ENCODE data around the gene DNAI2.

DNAI2 gene

DNA sequence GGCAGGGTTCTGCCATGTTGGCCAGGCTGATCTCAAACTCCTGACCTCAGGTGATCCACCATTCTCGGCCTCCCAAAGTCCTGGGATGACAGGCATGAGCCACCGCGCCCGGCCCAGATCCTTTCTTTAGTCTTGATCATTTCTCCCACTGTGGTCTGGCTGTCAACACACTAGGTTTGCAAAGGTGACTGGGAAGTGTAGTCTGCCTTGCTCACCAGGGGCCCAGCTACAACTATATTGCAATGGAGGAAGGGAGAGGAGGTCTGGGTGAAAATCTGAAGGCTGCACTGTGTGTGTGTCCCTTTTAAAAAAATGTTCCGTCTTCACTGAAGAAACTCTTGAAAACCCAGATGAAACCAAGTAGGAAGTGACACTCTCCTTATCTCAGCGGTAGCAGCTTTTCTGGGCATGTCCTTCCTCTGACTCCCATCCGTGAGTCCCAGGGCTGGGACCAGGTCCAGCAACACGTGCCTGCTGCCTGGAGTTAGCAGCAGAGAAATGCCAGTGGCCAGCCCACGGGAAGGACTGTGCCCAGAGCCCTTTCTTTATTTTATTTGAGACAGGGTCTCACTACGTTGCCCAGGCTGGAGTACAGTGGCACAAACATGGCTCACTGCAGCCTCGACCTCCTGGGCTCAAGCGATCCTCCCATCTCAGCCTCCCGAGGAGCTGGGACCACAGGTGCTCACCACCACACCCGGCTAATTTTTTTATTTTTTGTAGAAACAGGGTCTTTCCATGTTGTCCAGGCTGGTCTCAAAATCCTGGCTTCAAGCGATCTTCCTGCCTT lies 34.1 kb downstream of the DNAI2 start:
- no peak for DNase-seq

DNA sequence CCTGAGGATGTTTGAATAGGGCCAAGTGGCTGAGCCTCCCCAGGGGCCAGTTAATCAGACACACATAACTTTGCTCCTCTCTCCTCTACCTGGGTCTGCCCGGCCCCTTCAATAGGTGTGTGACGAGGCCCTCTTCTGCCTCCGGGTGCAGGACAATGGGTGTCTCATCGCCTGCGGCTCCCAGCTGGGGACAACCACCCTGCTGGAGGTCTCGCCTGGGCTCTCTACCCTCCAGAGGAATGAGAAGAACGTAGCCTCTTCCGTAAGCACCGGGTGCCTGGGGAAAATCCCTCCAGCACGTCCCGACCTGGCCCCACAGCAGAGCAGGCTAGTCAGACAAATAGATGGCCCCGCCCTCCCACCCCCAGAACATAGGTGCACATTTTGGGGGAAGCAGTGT lies 35.9 kb downstream of the DNAI2 start:
- DNase-seq = no peak

DNA sequence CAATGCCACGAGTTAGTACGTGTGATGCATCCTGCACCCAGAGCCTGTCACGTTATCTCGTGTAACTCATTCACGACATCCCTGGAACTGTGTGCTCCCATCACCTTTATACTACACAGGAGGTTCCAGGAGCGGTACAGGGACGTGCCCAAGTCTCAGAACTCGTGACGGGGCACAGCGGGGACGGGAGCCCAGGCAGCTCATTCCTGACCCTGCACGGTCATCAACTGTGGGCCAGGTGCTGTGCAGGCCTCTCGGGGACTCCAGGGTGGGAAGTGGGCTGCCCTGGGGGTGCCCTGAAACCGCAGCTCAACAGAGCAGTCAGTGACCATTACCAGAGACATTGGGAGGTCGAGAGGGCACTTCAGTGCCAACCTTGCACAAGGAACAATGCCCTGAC lies 40.8 kb downstream of the DNAI2 start:
- DNase-seq = no peak

DNA sequence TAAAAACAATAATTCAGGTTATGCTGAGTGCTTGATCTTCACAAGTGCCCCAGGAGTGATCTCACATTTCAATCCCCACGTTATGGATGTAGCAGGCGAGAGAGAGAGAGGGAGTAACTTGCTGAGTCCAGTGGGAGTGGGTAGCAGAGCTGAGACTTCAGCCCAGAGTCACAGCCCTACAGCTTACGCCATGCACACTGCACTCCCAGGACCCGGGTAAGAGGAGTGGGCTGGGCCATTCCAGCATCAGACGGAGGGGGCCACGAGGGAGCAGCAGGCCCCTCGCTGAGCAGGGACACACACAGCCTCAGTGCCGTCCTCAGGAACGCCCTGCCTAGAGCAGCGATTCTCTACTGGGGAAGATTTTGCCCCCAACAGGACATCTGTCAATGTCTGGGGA lies 42.2 kb downstream of the DNAI2 start:
- no peak for DNase-seq

DNA sequence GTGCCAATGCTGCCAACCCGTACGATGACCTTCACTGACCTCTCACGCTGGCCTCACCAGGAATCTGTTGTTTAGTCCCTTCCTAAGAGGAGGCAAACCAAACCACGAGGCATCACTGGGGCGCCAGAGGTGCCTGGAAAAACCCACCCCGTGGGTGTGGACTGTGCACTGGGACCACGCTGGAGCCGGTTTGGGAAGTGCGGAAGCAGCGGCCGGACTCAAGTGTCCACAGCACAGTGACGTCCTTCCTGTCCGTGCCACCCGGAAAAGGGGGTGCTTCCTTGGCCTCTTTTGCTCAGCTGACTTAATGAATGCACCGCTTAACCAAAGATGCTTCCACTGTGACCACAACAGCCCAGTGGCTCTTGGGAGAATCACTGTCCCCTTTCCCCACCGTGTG lies 43.0 kb downstream of the DNAI2 start:
- no peak for DNase-seq

DNA sequence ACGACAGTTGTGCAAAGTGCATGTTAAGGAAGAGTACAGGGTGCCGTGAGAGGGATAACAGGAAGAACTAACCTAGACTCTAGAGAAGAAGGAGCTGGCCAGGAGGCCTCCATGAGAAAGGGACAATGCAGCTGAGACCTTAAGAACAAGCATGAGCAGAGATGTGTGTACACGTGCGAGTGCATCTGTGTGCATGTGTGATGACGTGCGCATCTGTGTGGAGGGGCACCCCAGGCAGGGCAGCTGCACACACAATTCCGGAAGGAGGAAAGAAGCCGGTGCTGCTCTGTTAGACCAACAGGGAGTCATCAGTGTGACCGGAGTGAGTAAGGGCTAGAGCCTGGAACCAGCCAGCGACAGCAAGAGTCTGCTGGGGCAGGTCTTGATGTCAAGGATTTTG lies 44.4 kb downstream of the DNAI2 start:
- DNase-seq = no peak

DNA sequence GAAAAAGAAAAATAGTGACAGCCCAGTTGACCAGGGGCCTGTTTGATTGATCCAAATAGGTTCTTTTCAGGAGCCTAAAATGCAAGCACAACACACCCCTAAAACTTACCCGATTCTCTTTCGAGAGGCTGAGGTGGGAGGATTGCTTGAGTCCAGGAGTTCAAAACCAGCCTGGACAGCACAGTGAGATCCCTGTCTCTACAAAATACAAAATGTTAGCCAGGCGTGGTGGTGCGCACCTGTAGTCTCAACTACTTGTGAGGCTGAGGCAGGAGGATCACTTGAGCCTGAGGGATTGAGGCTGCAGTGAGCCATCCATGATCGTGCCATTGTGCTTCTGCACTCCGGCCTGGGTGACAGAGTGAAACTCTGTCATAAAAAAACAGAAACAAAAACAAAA lies 50.5 kb downstream of the DNAI2 start:
- no peak for DNase-seq

DNA sequence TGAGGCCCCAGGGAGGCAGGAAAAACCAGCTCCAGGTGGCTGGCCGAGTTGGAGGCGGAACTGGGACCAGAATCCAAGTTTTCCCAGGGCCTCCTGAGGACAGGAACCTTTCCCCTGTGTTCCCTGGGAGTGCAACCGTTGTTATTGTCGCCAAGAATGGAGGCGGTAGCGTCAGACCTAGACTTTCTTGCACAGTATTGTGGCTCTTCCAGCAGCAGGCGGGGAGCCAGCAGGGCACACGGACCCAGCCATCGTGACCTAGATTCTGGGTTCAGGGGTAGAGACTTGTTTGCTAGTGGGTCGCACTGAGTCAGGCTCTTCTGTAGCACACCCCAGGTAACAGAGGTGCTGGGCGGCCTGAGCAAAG lies 51.3 kb downstream of the DNAI2 start:
- no peak for DNase-seq

DNA sequence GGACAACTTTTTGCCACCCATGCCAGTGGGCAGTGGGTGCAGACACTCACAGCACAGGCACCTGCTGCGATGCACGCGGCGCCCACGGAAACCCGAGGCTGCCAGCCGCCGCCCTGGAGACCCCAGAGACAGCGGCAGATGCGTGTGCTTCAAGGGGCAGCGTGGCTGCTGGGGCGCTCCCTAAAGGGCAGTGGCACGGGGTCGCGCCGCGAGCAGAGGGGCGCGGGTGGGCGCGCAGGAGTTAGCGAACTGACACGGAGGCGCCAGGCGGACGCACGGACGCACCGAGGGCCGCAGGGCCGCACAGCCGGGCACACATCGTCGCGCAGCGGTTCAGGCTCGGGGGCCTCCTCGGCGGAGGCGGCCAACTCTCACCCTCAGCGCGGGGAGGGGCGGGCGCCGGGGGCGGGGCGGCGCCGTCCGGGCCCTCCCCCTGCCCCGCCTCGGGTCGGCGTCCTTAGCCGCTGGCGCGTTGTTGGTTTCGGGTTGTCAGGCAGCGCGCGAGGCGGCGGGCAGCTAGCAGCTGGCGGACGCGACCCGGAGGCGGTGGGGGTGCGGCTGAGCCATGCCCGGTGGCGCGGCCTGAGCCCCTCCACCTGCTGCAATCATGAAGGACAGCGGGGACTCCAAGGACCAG lies 51.8 kb downstream of the DNAI2 start, which contains the start of gene KIF19:
KIF19 (plus strand) TSS at position 484 of the 637 bp plus-strand sequence; CDS start at position 608, 124 bp downstream.
- DNase-seq = no peak

DNA sequence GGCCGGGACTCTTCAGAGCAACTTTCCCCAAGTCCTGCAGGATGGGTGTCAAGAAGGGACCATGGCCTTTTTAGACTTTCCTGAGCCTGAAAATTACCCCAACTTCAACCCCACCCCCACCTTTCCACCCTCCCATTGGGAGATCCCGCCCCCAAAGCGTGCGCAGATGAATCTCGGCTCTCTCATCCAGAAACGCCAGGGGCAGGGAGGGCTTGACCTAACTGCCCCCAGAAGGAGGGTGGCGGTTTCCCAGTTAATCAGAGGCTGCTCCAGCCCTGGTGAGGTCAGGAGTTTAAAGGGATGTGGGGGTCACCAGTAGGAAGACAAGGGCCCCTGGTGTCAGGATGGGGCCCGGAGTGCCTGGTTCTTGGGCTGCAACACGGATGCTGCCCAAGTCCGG lies 52.5 kb downstream of the DNAI2 start:
- no peak for DNase-seq

DNA sequence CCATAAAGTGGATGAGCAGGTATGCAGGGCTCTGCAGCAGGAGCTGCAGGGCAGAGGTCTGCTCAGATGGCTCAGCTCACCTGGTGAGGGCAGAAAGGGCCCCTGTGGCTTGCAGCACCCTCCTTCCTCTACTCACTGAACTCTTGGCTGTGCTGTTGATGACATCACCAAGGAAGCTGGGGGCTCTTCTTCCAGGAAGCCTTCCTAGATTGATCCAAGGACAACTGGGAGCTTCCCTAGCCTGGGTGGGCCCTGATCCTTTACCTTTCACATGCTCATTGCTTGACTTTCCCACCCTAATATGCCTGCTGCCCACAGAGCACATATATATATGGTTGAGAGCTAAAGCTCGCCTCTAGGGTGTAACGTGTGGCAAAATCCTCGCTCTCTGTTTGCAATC lies 54.5 kb downstream of the DNAI2 start:
- no peak for DNase-seq

DNA sequence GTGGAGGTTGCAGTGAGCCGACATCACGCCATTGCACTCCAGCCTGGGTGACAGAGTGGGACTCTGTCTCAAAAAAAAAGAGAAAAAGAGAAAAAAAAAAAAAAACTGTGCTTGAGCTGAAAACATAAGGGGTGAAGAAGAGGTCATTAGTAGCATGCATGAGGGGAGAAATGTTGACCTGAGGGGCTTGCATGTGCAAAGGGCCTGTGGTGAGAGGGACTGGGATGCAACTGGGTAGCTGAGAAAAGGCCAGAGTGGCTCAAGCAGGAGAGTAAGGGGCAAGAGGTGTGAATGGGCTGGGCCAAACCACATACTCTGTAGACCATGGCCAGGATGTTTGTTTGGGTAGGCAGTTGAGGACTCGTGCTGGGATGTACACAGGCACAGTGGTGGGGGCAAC lies 55.3 kb downstream of the DNAI2 start:
- DNase-seq = no peak

DNA sequence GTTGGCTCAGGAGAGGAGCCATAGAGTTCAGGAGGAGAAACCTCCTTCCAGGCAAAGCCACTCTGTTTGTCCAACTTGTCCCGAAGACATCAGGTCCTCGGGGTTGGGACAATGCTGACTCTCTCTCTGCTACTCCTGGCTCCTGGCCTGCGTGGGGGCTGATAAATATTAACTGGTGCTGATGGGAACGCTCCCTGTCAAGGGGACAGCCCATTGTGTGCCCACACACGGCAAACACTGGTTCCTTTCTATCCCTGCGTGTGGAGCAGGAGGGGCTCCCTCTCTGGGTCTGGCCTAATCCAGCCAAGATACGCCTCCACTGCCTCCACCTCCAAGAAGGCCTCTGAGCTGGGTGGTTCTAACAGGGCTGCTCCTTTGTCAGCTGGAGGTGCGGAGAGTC lies 56.4 kb downstream of the DNAI2 start:
- DNase-seq = no peak

DNA sequence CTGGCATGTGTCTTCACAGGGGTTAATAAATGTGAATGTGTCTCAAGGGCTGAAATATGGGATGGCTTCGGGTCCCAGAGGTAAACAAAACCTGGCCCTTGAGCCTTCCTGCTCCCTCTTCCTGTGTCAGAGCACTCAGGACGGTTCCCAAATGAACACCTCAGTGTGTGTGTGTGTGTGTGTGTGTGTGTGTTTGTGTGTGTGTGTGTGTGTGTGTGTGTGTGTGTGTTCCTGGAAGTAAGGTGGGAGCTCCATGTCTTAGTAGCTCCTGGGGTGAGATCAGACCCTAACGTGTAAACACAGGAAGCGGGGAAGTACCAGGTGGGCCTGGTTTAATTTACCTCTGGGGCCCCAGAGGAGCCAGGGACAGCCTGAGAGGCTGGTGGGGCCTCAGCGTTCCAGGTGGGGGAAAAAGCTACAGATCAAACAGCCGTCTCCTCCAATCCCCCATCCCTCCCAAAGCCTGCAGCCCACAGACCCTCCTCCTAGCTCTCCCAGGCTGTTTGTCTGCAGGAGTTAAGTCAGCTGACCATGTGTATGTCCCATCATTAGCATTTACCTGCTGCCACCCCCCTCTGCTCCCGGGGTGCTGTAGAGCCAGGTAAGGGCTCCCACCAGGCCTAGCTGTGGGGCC lies 58.1 kb downstream of the DNAI2 start:
- DNase-seq = no peak

DNA sequence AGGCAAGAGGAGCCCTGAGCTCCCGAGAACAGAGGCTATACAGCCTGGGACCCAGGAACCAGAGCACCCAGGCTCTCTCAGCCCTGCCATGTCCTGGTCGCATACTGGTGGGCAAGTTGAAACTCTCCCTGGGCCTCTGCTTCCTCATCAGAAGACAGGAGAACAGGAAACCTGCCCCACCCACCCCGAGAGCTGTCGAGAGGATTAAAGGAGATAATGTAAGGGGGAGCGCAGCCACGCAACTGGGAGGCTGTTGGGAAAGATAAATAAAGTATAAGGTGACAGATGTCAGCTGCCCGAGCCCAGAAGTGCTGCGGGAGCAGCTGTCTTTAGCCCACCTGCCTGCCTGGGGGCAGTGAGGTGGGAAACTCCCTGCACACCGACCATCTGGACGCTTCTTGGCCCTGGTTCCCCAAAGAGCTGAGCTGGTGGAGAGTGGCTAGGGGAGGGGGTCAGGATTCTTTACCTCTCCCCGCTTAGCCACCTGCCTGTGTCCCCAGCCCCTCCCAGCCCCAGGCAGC lies 58.8 kb downstream of the DNAI2 start:
- DNase-seq = no peak

DNA sequence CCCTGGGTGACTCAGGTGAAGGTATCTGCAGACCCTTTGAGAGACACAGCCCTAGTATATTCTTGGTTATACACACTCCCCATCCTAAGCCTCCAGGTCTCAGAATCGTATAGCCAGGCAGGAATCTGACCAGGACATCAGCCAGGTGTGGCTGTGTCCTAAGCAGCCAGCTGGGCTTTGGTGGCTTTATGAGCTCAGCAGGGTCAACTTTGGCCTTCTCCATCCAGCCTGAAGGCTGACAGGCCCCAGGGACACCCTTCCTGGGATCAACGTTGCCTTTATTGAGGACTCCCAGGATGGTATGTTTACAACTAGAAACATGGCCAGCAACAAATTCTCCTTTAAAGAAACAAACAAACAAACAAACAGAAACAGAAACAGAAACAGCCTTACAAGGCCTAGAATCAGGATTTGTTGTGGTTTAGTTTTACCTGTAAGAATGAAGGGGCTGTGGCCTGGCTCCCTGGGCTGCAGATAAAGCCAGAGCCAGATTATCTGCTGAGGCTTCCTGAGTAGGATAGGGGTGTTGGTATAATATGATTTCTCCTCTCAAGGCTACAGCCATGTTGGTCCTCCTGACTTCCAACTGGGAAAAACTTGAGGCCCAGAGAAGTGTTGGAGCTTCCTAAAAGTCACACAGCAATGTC lies 60.5 kb downstream of the DNAI2 start:
- DNase-seq = no peak

DNA sequence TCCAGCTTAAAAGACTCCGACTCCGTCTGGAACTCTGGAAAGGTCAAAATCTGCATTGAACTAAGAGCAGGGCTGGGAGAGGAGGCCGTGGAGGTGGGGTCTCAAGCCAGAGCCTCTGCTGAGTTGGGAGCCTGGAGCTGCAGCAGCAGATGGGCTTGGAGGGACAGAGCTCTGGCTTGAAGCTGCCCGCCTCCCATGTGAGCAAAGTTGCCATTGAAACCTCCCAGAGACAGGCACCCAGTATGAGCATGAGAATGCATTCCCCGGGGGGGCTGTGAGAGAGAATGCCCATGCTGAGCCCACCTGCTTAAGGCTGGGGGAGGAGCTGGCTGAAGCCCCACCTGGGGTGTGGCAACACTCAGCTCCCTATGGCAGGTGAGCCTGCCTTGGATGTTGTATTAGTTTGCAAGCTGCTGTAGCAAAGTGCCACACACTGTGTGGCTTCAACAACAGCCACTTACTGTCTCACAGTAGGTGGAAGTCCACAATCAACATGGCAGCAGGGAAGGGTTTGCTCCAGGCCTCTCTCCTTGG lies 61.6 kb downstream of the DNAI2 start:
- no peak for DNase-seq

DNA sequence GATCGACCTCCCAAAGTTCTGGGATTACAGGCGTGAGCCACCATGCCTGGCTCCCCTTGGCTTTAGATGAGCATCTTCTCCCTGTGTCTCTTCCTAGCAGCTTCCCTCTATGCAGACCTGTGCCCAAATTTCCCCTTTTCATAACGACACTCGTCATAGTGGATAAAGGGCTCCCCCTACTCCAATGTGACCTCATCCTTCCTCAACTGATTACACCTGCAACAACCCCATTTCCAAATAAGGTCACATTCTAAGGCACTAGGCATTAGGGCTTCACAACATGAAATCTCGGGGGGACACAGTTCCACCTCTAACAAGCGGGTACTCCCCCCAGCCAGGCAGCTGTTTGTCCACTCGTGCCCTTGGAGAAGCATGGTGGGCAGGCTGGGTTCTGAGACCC lies 62.3 kb downstream of the DNAI2 start:
- no peak for DNase-seq

DNA sequence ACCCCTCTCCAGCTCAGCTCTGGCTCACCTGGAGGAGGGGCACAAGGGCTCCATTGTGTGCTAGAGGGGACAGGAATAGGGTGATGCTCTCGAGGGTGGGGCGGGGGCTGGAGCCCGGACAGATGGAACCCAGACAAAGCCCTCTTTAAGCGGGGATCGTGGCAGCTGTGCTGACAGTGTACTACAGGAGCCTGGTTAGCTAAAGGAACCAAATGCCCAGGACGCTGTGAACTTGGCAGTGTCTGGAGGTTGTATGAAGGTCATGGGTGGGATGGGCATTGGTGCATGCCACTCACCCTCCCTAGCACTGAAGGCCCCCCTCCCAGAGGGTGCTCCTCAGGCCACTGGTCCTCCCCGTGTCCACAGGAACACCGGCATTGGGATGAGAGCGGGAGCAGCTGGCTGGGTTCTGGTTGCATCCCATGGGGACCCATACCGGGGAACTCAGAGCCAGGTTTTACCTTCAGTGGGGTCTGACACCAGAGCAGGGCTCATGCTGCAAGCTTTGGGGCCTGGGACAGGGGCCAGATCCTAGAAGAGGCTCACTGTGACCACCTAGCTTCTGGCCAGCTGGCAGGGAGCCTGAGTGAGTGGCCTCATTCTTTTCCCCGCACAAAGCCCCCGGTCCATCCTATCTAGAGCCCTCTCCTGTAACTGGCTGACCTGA lies 63.9 kb downstream of the DNAI2 start:
- no peak for DNase-seq

DNA sequence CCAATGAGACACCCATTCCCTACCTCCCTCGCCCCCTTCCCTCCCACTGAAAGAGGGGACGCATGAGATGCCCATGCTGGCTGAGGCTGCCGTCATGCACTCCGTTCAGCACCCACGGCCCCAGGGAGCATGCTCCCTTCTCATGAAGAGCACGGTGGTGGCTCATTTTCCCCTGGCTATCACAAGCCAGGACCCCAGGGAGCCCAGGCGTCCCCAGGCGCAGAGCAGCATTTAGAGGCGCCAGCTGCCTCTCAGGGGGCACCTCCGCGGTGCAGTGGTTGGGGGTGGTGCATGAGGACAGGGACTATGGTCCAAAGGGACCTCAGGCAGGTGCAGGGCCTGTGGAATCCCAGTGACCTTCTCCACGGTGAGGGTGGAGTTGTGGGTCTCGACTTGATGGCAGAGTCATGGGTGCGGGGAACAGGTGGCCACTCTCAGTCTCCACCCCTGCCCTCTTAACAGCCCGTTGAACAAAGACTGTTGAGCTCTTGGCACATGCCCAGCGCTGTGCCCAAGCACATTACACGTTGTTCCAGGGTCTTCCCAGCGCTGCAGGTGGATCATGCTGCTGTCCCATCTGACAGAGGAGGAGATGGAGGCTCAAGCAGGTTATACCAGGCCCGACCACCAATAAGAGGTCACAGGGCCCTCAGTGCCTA lies 65.6 kb downstream of the DNAI2 start:
- DNase-seq = no peak

DNA sequence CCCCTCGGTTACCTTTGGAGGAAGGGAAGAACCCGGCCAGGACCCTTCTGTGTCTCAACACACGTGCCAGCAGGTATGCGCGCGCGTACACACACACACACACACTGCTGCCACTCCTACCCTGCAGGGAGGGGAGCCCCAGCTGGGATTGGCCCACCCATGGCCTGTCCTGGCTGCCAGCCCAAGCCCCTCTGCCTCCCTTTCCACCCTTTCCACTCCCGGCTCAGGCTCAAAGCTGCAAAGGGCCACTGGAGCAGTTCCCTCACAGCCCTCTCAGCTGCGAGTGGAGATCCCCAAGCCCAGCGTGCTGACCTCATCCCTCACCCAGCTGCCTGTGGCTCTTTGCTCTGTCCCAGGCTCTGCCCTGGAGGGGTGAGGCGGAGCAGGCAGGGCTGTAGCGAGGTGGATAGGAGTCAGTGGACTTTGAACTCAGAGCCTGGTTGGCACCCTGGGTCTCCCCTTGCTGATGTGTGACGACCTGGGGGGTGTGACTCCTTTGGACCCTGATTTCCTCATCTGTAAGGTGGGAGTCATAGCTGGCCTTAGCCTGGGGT lies 66.5 kb downstream of the DNAI2 start:
- DNase-seq = no peak

DNA sequence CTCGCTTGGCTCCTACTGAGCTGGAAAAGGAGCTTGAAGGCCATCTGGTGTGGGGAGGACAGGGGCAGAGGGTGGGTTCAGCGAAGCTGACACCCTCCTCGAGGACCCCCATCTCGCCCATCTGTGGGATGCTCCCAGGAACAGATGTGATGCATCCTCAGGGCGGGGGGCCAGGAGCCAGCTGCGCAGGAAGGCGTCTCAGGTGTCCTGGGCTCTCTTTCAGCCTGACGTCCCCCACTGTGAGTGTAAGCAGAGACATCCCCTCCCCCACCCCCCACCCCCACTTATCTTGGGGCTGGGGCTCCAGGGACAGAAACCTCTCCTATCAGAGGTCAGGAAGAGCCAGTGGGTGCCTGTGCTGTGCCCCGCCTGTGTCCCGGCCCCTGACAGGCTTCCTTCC lies 68.2 kb downstream of the DNAI2 start:
- no peak for DNase-seq
